HG02840 (cell line): ENCODE data around the gene ST6GALNAC1.

Source experiments
- ATAC-seq: cut with Tn5 transposase; IDR thresholded peaks from one replicate; pipeline ENCODE4 v1.9.1; 2021; ENCODE audit warnings: mild to moderate bottlenecking, moderate library complexity, moderate number of reproducible peaks; ENCODE audit not compliant: unreplicated experiment, low FRiP score

Gene ST6GALNAC1

GRCh38 chr17:76643553-76644148 lies at the start of gene ST6GALNAC1:
Gene ST6GALNAC1 (minus strand): TSS chr17:76643757. CDS start chr17:76643638, 119 bp downstream.
- no peak for ATAC-seq

- ATAC-seq, result no peak
These were observed 48.0 kb upstream of the ST6GALNAC1 start for GRCh38 chr17:76691379-76692191.

- ATAC-seq, result no peak
These were observed 47.2 kb upstream of the ST6GALNAC1 start for GRCh38 chr17:76690596-76691280.

- ATAC-seq, result no peak
These were observed 46.3 kb upstream of the ST6GALNAC1 start for GRCh38 chr17:76689859-76690258.

GRCh38 chr17:76688165-76688622 lies 44.6 kb upstream of the ST6GALNAC1 start:
- ATAC-seq, result no peak

- no peak for ATAC-seq
These were observed 44.0 kb upstream of the ST6GALNAC1 start for GRCh38 chr17:76687298-76688164.

GRCh38 chr17:76686538-76687297 lies 43.2 kb upstream of the ST6GALNAC1 start:
- ATAC-seq, result no peak

GRCh38 chr17:76685846-76686245 lies 42.3 kb upstream of the ST6GALNAC1 start:
- ATAC-seq, result no peak

- no peak for ATAC-seq
These were observed 41.8 kb upstream of the ST6GALNAC1 start for GRCh38 chr17:76685366-76685765.

GRCh38 chr17:76684756-76685155 lies 41.2 kb upstream of the ST6GALNAC1 start:
- no peak for ATAC-seq

- ATAC-seq, result no peak
These were observed 40.6 kb upstream of the ST6GALNAC1 start for GRCh38 chr17:76683921-76684745.

GRCh38 chr17:76683011-76683755 lies 39.6 kb upstream of the ST6GALNAC1 start:
- ATAC-seq, result no peak

- no peak for ATAC-seq
These were observed 38.7 kb upstream of the ST6GALNAC1 start for GRCh38 chr17:76682296-76682695.

- no peak for ATAC-seq
These were observed 37.9 kb upstream of the ST6GALNAC1 start for GRCh38 chr17:76681222-76682137.

- ATAC-seq, result no peak
These were observed 35.7 kb upstream of the ST6GALNAC1 start for GRCh38 chr17:76679239-76679638.

- ATAC-seq, result no peak
These were observed 34.8 kb upstream of the ST6GALNAC1 start for GRCh38 chr17:76678330-76678729.

GRCh38 chr17:76677406-76677805 lies 33.8 kb upstream of the ST6GALNAC1 start:
- no peak for ATAC-seq
